Endothelial cell of umbilical vein (primary cell): ENCODE data around the gene PTPRQ. TPM values are rescaled to one million over a fixed set of nuclear protein-coding genes. Genes with fewer than 3 reads are reported as not detected.

Source experiments
- BruUV-seq: library from RNA; stranded (reverse); fragments of 400-500 nt; replicated peaks from 2 replicates; lab custom pipeline; 2021; lab: Mats Ljungman, UMichigan
- CTCF ChIA-PET: fragments of 300-600, 350-600 bp; sonication (Branson Sonifier 250); formaldehyde crosslinking; loops from one replicate; lab custom pipeline; 2021; ENCODE audit warnings: antibody characterized with exemption, inconsistent platforms; lab: Charles Lee
- POLR2A ChIA-PET: fragments of 300-600, 350-600 bp; sonication (Branson Sonifier 250); formaldehyde crosslinking; loops from one replicate; lab custom pipeline; 2021; ENCODE audit warnings: antibody characterized with exemption, inconsistent platforms; lab: Charles Lee
- DNase-seq: peaks from one replicate; pipeline ENCODE4 v3.0.0-alpha.2; 2011; ENCODE audit warnings: low read depth, low spot score
- FAIRE-seq: peaks from 2 replicates; lab custom pipeline; 2011; peaks lifted over from hg19 to GRCh38; lab: Jason Lieb, UNC
- H2AFZ ChIP-seq: 2 replicates; pipeline ENCODE4 v1.6.0; 2012; ENCODE audit warnings: low read depth, low read length, control low read depth, inconsistent platforms
- H3K27ac ChIP-seq: 2 replicates; pipeline ENCODE4 v1.5.1; 2011; ENCODE audit warnings: low read depth, mild to moderate bottlenecking, control low read depth, low read length, moderate library complexity; ENCODE audit not compliant: insufficient read depth
- H3K27me3 ChIP-seq, 2 experiments: 2 replicates each; pipeline versions ENCODE4 v1.6.0 to v1.6.1; 2011; ENCODE audit warnings: low read length in 2 of 2, mixed read lengths in 1 of 2; ENCODE audit not compliant: control insufficient read depth in 2 of 2, insufficient read depth in 2 of 2
- H3K36me3 ChIP-seq, 2 experiments: 2 replicates in 1 of 2; 3 replicates in 1 of 2; pipeline ENCODE4 v1.5.1; 2011; ENCODE audit warnings: low read length in 2 of 2, mild to moderate bottlenecking in 1 of 2, moderate library complexity in 1 of 2; ENCODE audit not compliant: control insufficient read depth in 2 of 2, insufficient read depth in 2 of 2; ENCODE audit errors: extremely low read depth in 1 of 2
- H3K4me1 ChIP-seq: 3 replicates; pipeline ENCODE4 v1.5.1; 2011; ENCODE audit warnings: mild to moderate bottlenecking, low read length; ENCODE audit not compliant: control insufficient read depth, insufficient read depth; ENCODE audit errors: extremely low read depth
- H3K4me2 ChIP-seq: 2 replicates; pipeline ENCODE4 v1.6.1; 2011; ENCODE audit warnings: low read length, control low read depth, mixed read lengths; ENCODE audit not compliant: insufficient read depth
- H3K4me3 ChIP-seq, 3 experiments: fragments of 200-600 bp in 1 of 3; sonication (generic), shearing (Covaris generic) in 1 of 3; replicated peaks in 1 of 3; 2 replicates each; pipeline ENCODE4 v1.5.1; 2011 to 2016; ENCODE audit warnings: control low read depth in 3 of 3, low read length in 3 of 3, mild to moderate bottlenecking in 2 of 3, inconsistent platforms in 1 of 3, low read depth in 1 of 3, moderate library complexity in 1 of 3; ENCODE audit not compliant: insufficient read depth in 1 of 3
- H3K79me2 ChIP-seq: 2 replicates; pipeline ENCODE4 v1.6.0; 2012; ENCODE audit warnings: low read length, inconsistent platforms; ENCODE audit not compliant: control insufficient read depth, insufficient read depth
- H3K9ac ChIP-seq: replicated peaks from 2 replicates; pipeline ENCODE3; 2011; ENCODE audit warnings: low read length, control low read depth; ENCODE audit not compliant: insufficient read depth; ENCODE audit errors: extremely low read depth
- H3K9me1 ChIP-seq: replicated peaks from 3 replicates; pipeline ENCODE4 v1.6.0; 2011; ENCODE audit warnings: mild to moderate bottlenecking, low read length; ENCODE audit not compliant: control insufficient read depth, insufficient read depth; ENCODE audit errors: extremely low read depth
- H3K9me3 ChIP-seq: replicated peaks from 2 replicates; pipeline ENCODE4 v1.5.1; 2012; ENCODE audit warnings: low read length, inconsistent platforms; ENCODE audit not compliant: control insufficient read depth, insufficient read depth
- H4K20me1 ChIP-seq: replicated peaks from 2 replicates; pipeline ENCODE3; 2011; ENCODE audit warnings: mild to moderate bottlenecking, low read length; ENCODE audit not compliant: control insufficient read depth, insufficient read depth; ENCODE audit errors: extremely low read depth
- CTCF ChIP-seq, 2 donors: IDR thresholded peaks; 1 replicate in 1 of 2; 2 replicates in 1 of 2; pipeline ENCODE4 v1.5.1; 2011; ENCODE audit warnings: low read length in 2 of 2, mild to moderate bottlenecking in 2 of 2, moderate library complexity in 2 of 2, control low read depth in 1 of 2, inconsistent platforms in 1 of 2, low read depth in 1 of 2; ENCODE audit not compliant: insufficient read depth in 1 of 2; ENCODE audit errors: extremely low read depth in 1 of 2
- EZH2 ChIP-seq: IDR thresholded peaks from 2 replicates; pipeline ENCODE4 v1.6.1; 2012; ENCODE audit warnings: borderline replicate concordance, low read depth, mild to moderate bottlenecking, moderate library complexity, low read length, inconsistent platforms; ENCODE audit not compliant: severe bottlenecking
- FOS ChIP-seq: IDR thresholded peaks from 2 replicates; pipeline ENCODE4 v1.6.1; 2011; ENCODE audit warnings: mild to moderate bottlenecking, low read length, moderate library complexity, borderline replicate concordance; ENCODE audit not compliant: insufficient read depth
- GATA2 ChIP-seq: IDR thresholded peaks from 2 replicates; pipeline ENCODE4 v1.7.0; 2011; ENCODE audit warnings: low read depth, mild to moderate bottlenecking, moderate library complexity, mixed read lengths, low read length; ENCODE audit not compliant: insufficient read length, insufficient read depth
- JUN ChIP-seq: IDR thresholded peaks from 2 replicates; pipeline ENCODE4 v1.6.1; 2011; ENCODE audit warnings: borderline replicate concordance, low read depth; ENCODE audit not compliant: insufficient read length, insufficient read depth
- MAX ChIP-seq: IDR thresholded peaks from 2 replicates; pipeline ENCODE4 v1.6.1; 2011; ENCODE audit not compliant: insufficient read depth, insufficient read length
- MYC ChIP-seq: IDR thresholded peaks from one replicate; pipeline ENCODE4 v1.6.1; 2011; ENCODE audit warnings: mild to moderate bottlenecking, low read depth, low read length
- POLR2A ChIP-seq: IDR thresholded peaks from 2 replicates; pipeline ENCODE4 v1.6.1; 2012; ENCODE audit warnings: low read depth, mild to moderate bottlenecking, control low read depth, low read length
- POLR2AphosphoS5 ChIP-seq: IDR thresholded peaks from 2 replicates; pipeline ENCODE4 v1.6.1; 2012; ENCODE audit warnings: low read depth, mild to moderate bottlenecking, control low read depth, low read length, moderate library complexity; ENCODE audit not compliant: insufficient read depth
- dilution Hi-C: fragments of 300-500 bp; cut with MboI; formaldehyde crosslinking; loops from one replicate; pipeline ENCODE4 v1.15.0; 2019; ENCODE audit warnings: low sequenced_read_pairs; ENCODE audit not compliant: extremely low pct_ligation_motif_present
- intact Hi-C: fragments of 100-400 bp; cut with micrococcal nuclease; formaldehyde crosslinking; loops from one replicate; pipeline ENCODE4 v1.10.0; 2022
- polyA plus RNA-seq, 4 experiments: library from polyadenylated mRNA; depleted of rRNA in 3 of 4; stranded (reverse) in 3 of 4; unstranded in 1 of 4; fragments of >200 nt; gene quantifications; 2 replicates each; pipeline versions ENCODE4 v1.2.1 to v1.2.3, GENCODE V29; 2011 to 2012; ENCODE audit warnings: missing spikeins in 1 of 4
- total RNA-seq: library from RNA; stranded (reverse); gene quantifications from 2 replicates; pipeline ENCODE4 v1.2.3, GENCODE V29; 2021

Gene PTPRQ
- total and polyA plus RNA-seq, 2 donors (not counting 3 experiments of a cell fraction or from before 2014, with no cell fraction given): not detected

GRCh38 chr12:80625051-80625450 is 181.0 kb downstream of the PTPRQ start:
- TF ChIP-seq EZH2: no peak
- TF ChIP-seq JUN: no peak
- TF ChIP-seq GATA2: no peak
- TF ChIP-seq POLR2A: no peak
- ChIA-PET POLR2A (no interaction called here), CTCF (no interaction called here)
- Histone ChIP-seq H3K9ac (no peak overlapping the region), H3K36me3 (no peaks in the 10 kb centered on the region), H3K4me1 (no peaks in the 10 kb centered on the region), H2AFZ (no peak overlapping the region), H3K9me1 (no peaks in the 10 kb centered on the region), H3K79me2 (no peaks in the 10 kb centered on the region), H3K27me3 (no peaks in the 10 kb centered on the region), H3K4me3 (no peak overlapping the region), H3K9me3 (no peaks in the 10 kb centered on the region), H3K4me2 (no peak overlapping the region), H4K20me1 (no peaks in the 10 kb centered on the region), H3K27ac (no peak overlapping the region)
- DNase-seq: no peak
- intact Hi-C loops: loop anchor here (10.0 kb wide), 1 partner anchor 430 kb away; no protein-coding TSS in a partner anchor
- BruUV-seq: no TSS peak
- dilution Hi-C loops: no loop called here
- FAIRE-seq: no peak

DNA sequence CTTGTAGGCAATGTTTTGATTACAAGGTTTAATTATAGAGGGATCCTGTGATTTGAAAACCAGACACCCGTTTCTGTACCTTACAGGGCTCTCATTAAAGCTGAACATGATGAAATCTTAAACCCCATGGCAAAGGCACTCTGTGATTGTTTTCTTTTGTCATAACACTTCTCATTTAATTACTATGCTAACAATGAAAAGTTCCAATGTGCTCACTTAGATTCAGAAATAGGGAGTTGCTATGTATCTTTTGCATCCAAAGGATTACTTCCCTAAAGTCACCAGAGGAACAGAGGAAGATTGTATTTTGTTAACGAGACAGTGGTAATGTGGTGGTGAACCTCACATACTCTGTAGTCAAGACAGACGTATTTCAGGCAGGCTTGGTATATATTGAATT is 181.9 kb downstream of the PTPRQ start:
- no peak overlapping the region for H3K4me2 ChIP-seq
- TF ChIP-seq MAX (no peak), FOS (no peak), MYC (no peak), POLR2A (no peak), GATA2 (no peak), EZH2 (no peak), POLR2AphosphoS5 (no peak), CTCF (IDR thresholded peaks at IDR 0.05; ENCODE audit: extremely low read depth in 1 of 2, insufficient read depth in 1 of 2, low read depth in 1 of 2, low read length in 2 of 2) (no peak), JUN (no peak)
- no peaks in the 10 kb centered on the region for H3K4me1 ChIP-seq
- H3K9ac ChIP-seq: no peak overlapping the region
- no TSS peak for BruUV-seq
- no peaks in the 10 kb centered on the region for H3K27me3 ChIP-seq
- H3K9me3 ChIP-seq: no peaks in the 10 kb centered on the region
- FAIRE-seq (no peak), DNase-seq (no peak)
- H3K9me1 ChIP-seq: no peaks in the 10 kb centered on the region
- intact Hi-C loops: loop anchor here (10.0 kb wide), 1 partner anchor 431 kb away; no protein-coding TSS in a partner anchor
- ChIA-PET CTCF (no interaction called here), POLR2A (no interaction called here)
- H2AFZ ChIP-seq: no peak overlapping the region
- H4K20me1 ChIP-seq: no peaks in the 10 kb centered on the region
- no peak overlapping the region for H3K27ac ChIP-seq
- no peaks in the 10 kb centered on the region for H3K79me2 ChIP-seq
- no peaks in the 10 kb centered on the region for H3K36me3 ChIP-seq
- H3K4me3 ChIP-seq: no peak overlapping the region
- dilution Hi-C loops: no loop called here
